GOT3 (cell line): ENCODE data around the gene HPCAL1.

Experiments used
- DNase-seq: peaks from one replicate; lab custom pipeline; 2025; ENCODE audit warnings: mixed read lengths; lab: John Stamatoyannopoulos, UW

The HPCAL1 gene

DNA sequence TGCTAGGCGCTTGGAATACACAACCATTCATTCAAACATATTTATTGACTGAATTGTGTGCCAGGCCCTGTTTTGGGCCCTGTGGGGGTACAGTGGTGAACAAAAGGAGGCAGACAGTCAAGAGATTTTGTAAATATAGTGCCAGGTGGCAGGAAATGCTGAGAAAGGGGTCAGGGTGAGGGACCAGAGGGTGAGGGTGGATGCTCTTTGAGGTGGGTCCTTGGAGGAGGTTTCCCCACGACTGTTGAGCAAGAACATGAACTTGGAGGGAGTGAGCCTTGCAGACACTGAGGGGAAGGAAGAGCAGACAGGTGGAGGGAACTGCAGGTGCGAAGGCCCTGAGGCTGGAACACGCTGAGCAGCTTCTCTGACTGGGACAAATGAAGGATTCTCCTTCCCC is 104.7 kb downstream of the HPCAL1 start:
- no peak for DNase-seq

DNA sequence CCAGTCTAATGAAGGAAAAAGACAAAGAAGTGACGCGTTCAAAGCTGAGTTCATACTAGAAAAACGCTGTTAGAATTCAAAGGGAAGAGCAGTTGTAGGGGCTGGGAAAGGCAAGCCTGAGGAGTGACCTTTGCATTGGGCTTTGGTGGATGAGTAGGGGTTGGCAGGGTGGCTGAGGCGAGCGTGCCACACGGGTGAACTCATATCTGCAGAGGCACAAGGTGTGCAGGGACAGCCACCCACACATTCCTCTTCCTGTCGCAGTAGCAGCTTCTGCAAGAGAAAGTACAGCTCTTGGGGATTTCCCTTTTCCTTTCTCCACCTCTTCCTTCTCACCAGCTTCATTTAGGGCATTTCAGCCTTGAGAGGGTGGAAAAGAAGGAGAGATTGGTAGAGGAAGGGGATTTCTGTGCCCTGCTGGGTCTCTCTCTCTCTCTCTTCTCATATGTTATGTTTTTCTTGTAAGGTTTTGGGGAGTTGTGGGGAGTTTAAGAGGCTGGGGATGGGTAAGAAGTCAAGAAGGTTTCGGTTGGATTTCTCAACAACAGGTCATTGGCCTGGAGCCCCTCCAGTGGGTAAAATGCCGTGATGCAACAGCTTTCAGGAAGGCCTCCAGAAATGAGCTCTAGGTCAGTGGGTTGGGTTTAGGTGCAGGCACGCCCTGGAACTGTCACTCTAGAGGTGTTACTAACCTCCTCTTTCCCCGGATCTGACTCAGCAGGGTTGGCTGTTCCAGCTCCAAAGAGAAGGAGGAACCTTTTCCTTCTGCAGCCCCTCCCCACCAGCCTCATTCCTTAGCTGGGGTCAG is 105.3 kb downstream of the HPCAL1 start:
- peak; percentile 26 for DNase-seq

DNA sequence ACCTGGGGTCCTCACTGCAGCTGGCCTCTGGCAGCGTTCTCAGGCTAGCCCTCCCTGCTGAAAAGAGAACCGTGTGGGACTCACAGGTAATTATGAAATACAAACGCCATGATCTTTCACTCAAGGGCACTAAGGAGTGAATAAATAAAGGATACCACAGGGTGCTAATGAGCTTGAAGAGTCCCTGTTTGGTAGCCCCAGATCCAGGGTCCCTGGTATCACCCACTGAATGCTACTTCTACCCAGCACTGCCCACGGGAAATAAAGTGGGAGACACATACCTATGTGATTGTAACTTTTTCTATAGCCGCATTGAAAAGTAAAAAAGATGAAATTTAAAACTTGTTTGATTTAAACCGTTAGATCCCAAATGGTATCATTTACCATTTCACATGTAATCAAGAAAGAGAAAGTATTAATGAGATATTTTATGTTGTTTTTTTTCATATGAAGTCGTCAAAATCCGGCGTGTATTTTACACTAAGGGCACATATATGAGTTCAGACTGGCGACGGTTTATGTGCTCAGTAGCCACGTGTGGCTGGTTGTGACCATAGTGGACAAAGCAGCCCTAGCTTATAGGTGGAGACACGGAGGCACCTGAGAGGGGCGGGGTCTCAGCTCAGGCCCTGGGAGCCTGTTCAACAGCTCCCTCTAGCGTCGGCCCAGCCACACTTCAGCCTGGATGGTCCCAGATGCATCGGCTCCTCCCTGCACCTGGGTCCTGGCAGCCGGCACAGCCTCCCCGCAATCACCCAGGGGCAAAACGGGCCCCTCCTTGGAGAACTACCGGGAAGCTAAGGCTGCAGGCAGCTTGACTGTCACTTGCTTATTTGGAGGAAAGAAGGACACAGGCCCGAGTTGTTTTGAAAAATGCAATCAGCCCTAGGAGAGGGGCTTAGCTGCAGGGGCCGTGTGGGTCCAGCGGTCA is 106.2 kb downstream of the HPCAL1 start:
- DNase-seq, result no peak

GRCh38 chr2:10410001-10410822 is 107.5 kb downstream of the HPCAL1 start:
- no peak for DNase-seq

GRCh38 chr2:10410823-10411437 is 108.2 kb downstream of the HPCAL1 start:
- DNase-seq, result no peak

DNA sequence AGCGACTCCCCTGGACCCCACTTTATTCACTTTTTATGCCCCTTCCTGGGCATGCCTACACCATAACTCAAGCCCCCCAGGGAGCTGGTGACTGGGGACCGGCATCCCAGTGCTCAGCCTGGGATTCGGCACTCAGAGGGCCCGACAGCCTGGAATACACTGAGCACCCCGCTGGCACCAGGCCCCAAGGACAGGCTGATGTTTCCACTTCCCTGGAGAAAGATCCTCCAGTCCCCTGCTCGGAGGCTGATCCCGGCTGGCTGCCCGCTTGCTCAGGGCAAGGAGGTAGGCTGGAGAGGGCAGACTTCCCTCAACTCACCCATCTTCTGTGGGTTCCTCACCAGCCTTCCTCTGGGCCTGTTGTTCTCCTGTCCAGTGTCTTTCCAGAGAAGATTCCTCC is 108.9 kb downstream of the HPCAL1 start:
- DNase-seq, result no peak

DNA sequence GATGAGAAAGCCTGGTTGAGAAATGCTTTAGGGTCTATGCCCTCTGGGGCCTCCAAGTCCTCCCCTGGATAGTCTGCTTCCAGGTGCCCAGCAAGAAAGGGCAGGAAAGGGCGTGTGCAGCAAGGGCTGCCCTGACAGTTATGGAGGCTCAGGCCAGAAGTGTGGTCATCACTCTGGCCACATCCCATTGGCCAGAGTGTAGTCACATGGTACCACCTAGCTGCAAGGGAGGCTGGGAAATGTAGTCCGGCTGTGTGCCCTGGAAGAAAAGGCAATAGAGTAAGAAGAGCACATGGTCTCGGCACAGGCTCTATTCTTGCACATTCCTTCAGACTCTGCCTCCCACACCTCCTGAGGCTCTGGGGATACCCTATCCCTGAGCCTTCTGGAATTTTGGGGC is 109.7 kb downstream of the HPCAL1 start:
- no peak for DNase-seq

DNA sequence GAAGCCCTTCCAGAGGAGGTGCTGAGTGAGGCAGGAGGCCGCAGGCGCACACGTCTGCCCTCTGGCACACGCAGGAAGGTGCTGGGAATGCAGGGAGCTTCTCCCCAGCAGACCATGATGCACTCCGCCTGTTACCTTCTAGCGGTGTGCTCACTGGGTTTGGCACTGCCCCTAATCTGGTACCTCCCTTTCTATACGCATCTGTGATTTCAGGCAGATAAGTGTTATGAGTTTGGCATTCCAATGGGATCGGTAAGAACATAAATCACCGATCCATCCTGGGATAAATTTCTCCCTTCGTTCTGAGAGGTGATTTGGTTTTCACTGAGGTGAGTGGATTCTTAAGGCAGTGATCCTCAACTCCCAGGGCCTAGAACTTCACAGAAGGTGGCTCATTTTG is 110.8 kb downstream of the HPCAL1 start:
- DNase-seq, result no peak

GRCh38 chr2:10413991-10414451 is 111.3 kb downstream of the HPCAL1 start:
- no peak for DNase-seq

DNA sequence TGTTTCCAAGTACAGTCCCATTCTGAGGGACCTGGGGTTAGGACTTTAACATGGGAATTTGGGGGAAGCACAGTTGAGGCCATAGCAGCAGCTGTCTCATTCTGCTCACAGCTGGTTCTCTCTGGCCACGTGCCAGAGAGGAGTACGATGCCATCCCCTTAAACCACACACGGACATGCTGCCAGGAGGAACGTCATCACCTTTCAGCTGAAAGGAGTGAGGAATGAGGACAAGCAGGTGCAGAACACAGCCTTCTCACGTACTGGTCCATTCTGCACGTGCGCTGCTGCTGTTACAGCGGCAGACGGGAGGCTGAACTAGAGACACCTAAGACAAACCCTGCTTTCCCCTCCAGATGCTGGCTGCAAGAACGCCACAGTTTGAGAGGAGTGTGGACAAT is 111.9 kb downstream of the HPCAL1 start:
- no peak for DNase-seq

- DNase-seq, result no peak
Observed at GRCh38 chr2:10415048-10415447, 112.3 kb downstream of the HPCAL1 start.

DNA sequence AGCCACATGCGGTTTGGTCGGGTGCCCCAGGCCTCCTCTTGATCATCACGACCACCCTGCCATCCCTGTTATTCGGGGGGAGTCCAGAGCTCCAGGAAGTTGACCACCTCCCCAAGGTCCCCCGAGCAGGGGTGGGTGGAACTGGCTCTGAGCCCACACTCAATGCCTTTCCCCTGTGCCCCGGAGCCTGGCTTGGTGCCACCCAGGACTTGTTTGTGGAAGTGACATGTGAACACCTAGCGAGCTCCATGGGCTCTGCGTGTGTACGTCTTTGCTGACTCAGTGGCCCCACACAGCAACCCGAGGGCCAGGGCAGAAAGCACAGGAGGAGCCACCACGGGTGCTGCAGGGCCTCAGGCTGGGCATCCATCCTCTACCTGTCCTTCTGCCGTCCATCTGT is 112.9 kb downstream of the HPCAL1 start:
- DNase-seq, result no peak

- DNase-seq, result no peak
Observed at GRCh38 chr2:10417551-10418335, 115.0 kb downstream of the HPCAL1 start.

- DNase-seq, result no peak
Observed at GRCh38 chr2:10419553-10420257, 117.0 kb downstream of the HPCAL1 start.

DNA sequence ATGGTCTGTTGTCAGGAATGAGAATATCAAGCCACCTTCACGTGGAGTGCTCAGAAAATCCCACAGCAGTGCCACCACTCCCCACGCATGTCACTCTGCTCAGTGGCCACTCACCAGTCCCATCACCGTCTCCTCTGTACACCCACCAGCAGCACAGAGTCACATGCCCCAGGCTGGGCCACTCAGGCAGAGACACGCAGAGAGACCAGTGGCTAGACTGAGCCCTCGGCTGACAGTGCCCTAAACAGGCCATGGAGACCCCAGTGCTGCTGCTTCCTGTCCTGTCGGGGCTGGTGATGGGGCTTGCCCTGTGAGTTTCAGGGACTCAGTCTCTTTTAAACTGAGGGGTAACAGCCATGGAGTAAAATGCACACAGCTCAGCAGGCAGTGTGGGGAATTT is 119.5 kb downstream of the HPCAL1 start:
- no peak for DNase-seq

GRCh38 chr2:10422732-10423399 is 120.2 kb downstream of the HPCAL1 start:
- DNase-seq, result no peak

DNA sequence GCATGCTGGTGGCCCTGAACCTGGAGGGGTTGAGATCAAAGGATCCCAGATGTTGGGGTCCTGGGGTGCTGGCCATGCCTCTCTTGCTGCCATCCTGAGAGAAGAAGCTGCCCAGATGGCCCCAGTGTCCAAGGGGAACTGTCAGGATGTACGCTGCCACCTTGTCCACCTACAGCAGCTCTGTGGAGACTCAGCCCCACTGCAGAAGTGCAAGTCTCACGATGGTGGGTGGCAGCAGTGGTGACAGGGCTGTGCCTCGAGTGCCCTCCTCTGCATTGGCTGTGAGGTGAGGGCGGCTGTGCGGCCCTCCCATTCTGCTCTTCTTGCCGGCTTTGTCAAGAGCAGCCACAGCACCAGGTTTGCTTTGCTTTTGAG is 120.7 kb downstream of the HPCAL1 start:
- no peak for DNase-seq

- DNase-seq, result no peak
Observed at GRCh38 chr2:10424051-10424450, 121.3 kb downstream of the HPCAL1 start.

DNA sequence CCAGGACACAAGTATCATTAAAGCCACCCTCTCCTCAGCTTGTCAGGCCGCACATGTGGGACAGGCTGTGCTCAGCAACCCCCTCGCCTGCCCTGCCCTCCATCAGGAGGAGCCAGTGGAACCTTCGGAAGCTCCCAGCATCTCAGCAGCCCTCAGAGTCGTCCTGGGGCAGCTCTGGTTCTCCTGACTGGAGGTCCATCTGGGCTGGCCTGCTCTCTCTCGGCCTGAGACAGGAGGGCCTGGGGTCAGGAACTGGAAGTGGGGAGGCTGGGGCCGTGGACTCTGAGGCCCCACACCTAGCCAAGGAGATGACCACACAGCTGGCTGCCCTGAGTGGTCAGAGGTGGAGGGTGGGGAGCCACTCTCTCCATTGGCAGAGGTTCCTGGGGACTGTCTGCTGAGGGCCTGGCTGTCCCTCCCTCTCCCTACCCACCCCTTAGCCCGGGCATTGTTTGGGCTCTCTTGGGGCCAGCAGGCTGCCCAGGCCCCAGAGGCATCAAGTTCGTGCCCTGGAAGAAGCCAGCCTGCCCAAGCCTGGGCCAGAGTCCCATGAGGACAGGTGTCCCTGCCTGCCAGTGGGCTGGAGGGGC is 122.3 kb downstream of the HPCAL1 start:
- DNase-seq, result no peak
